Medulla oblongata (tissue), 1 donor: ENCODE measurements around the gene FCHO2.

Experiments
- DNase-seq: peaks from one replicate; pipeline ENCODE4 v3.0.0-alpha.2; 2015; ENCODE audit errors: extremely low spot score

FCHO2 gene

DNA sequence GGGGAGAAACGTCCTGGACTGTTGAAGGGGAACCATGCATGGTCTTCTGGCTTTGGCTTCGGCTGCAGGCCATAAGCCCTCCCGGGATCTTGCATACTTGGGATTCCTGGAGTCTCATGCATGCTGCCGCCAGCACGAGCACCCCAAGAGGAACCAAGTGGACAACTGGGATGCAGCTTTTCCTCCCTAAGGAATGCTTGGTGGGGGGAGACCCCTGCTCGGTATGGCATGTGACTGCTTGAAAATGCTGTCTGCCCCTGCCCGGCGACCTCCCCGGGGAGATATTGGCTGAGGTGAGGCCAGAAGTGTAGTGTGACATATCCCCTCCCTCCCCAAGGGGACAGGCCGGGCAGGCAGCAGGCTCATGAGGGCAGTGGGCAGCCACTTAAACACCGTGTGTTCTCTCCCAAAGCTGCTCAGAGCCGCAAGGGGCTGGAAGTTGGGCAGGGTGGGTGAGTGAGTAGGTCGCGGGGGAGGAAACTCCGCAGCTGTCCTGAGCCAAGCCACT is 180.3 kb downstream of the FCHO2 start:
- DNase-seq = no peak

DNA sequence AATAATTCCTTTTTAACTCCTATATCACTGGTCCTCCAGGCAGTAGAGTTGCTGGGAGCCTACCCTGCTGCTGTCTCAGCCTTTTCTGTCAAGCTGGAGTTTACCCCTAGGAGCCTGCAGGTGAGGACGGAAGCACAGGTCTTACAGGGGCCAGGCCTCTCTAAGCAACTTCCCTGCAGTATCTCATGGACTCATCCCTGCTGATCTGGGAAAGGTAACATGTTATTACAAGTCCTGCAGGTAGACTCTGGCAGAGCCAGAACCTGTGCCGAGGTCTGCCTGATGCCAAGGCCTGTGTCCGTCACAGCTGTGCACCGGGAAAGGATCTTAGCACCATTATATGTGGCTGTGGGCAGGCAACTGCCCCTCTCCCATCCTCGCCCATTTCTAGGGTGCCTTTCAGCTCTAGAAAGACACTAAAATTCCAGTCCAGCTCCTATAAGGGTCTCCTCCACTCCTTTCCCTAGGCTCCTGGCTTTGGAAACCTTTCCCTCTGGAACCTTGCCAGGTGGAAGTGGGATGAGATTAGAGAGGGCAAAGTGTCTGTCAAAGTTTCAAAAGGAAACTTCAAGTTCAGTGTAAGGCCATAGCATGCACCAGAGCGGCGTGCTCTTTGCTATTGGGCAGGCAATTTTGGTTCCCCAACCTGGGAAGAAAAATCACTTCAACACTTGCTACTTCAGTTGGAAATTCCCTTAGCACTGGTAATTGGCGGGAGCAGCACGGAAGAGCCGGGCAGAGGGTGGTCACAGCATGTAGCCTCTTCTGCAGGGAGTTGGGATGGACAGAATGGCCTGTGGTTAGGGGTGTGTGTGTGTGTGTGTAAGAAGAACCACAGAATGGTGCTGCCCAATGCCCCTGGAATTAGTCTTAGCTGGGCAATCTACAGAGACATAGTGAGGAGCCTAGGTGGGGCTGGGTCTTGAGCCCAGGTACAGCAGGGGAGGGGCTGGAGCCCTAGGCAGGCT is 182.0 kb downstream of the FCHO2 start:
- DNase-seq = no peak

DNA sequence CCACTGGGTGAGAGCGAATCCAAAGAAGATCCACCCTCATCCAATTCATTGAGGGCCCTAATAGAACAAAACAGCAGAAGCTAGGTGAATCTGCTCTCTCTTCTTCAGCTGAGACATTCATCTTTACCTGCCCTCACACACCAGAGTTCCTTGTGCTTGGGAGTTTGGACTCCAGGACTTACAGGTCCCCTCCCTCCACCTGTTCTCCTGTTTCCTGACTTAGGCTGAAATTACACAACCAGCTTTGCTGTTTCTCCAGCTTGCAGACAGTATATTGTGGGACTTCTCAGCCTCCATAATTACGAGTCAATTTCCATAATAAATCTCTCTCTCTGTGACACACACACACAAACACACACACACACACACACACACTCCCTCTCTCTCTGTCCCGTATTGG is 183.6 kb downstream of the FCHO2 start:
- no peak for DNase-seq
